HEK293T (cell line): ENCODE data around the gene TMBIM4.

Source experiments
- CTCF ChIA-PET: fragments of 350-600 bp; formaldehyde crosslinking; extraction: SDS; loops from one replicate; lab custom pipeline; 2021; ENCODE audit warnings: antibody characterized with exemption, inconsistent platforms; lab: Yijun Ruan, JAX
- POLR2A ChIA-PET: fragments of 350-600 bp; formaldehyde crosslinking; extraction: SDS; loops from one replicate; lab custom pipeline; 2020; ENCODE audit warnings: antibody characterized with exemption, inconsistent platforms; lab: Yijun Ruan, JAX
- DNase-seq: peaks from one replicate; pipeline ENCODE4 v3.0.0; 2012; ENCODE audit warnings: mixed read lengths; ENCODE audit errors: extremely low spot score
- ARNT ChIP-seq: fragments of 450-650 bp; IDR thresholded peaks from 2 replicates; pipeline ENCODE4 v1.6.1; 2017; ENCODE audit warnings: mild to moderate bottlenecking
- BHLHE40 ChIP-seq: fragments of 450-650 bp; IDR thresholded peaks from 2 replicates; pipeline ENCODE4 v1.6.1; 2016; ENCODE audit warnings: mild to moderate bottlenecking, moderate library complexity, borderline replicate concordance
- CTBP1 ChIP-seq: fragments of 450-650 bp; IDR thresholded peaks from 2 replicates; pipeline ENCODE4 v1.6.1; 2016; ENCODE audit warnings: borderline replicate concordance
- ELF4 ChIP-seq: fragments of 450-650 bp; IDR thresholded peaks from 2 replicates; pipeline ENCODE4 v1.6.1; 2017; ENCODE audit warnings: antibody characterized with exemption
- FOXA1 ChIP-seq: fragments of 450-650 bp; IDR thresholded peaks from 2 replicates; pipeline ENCODE4 v1.6.1; 2016; ENCODE audit warnings: mild to moderate bottlenecking
- FOXK2 ChIP-seq: fragments of 450-650 bp; IDR thresholded peaks from 2 replicates; pipeline ENCODE4 v1.6.1; 2016; ENCODE audit warnings: mild to moderate bottlenecking
- FOXM1 ChIP-seq: fragments of 450-650 bp; IDR thresholded peaks from 2 replicates; pipeline ENCODE4 v1.6.1; 2017; ENCODE audit warnings: mild to moderate bottlenecking, borderline replicate concordance
- HDGF ChIP-seq: fragments of 450-650 bp; IDR thresholded peaks from 2 replicates; pipeline ENCODE4 v1.6.1; 2017; ENCODE audit warnings: antibody characterized with exemption, borderline replicate concordance
- L3MBTL2 ChIP-seq: fragments of 450-650 bp; conservative IDR thresholded peaks from 2 replicates; pipeline ENCODE4 v1.6.1; 2016; ENCODE audit warnings: mild to moderate bottlenecking
- LEF1 ChIP-seq: fragments of 450-650 bp; IDR thresholded peaks from 2 replicates; pipeline ENCODE4 v1.6.1; 2017; ENCODE audit warnings: mild to moderate bottlenecking, borderline replicate concordance
- NFRKB ChIP-seq: fragments of 450-650 bp; IDR thresholded peaks from 2 replicates; pipeline ENCODE4 v1.6.1; 2016; ENCODE audit warnings: mild to moderate bottlenecking, moderate library complexity
- SP1 ChIP-seq: fragments of 450-650 bp; IDR thresholded peaks from 2 replicates; pipeline ENCODE4 v1.6.1; 2017
- SUZ12 ChIP-seq: fragments of 450-650 bp; IDR thresholded peaks from 2 replicates; pipeline ENCODE4 v1.6.1; 2016; ENCODE audit warnings: mild to moderate bottlenecking
- TARDBP ChIP-seq: fragments of 450-650 bp; IDR thresholded peaks from 2 replicates; pipeline ENCODE4 v1.6.1; 2016
- ZNF384 ChIP-seq: fragments of 450-650 bp; IDR thresholded peaks from 2 replicates; pipeline ENCODE4 v1.6.1; 2016
- TF ChIP-seq, protein P1 (sequence below): fragments of 450-650 bp; IDR thresholded peaks from 2 replicates; pipeline ENCODE4 v1.6.1; 2016

Gene TMBIM4

DNA sequence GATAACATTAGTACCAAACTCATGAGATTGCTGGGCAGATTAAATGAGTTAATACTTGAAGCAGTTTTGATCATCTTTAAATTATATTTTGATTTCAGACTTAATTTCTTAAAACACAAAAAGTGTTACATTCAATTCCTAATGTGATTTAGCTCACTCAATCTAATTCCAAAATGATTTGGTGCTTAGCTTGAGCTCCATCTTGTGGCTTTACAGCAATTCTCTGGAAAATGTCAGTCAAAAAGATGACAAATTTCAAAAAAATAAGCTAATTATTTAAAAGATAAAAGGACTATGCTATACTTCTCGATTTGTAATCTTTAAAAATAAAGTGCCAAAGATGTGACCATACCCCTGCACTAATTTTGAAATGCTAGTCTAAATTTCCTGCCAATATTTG, 49.3 kb downstream of the TMBIM4 start:
- ChIA-PET POLR2A (interaction anchor here (1.4 kb wide), 1 partner anchor 10 kb away, joined by 8 read pairs; the partner anchor contains the start of gene LLPH), CTCF (no interaction called here)

DNA sequence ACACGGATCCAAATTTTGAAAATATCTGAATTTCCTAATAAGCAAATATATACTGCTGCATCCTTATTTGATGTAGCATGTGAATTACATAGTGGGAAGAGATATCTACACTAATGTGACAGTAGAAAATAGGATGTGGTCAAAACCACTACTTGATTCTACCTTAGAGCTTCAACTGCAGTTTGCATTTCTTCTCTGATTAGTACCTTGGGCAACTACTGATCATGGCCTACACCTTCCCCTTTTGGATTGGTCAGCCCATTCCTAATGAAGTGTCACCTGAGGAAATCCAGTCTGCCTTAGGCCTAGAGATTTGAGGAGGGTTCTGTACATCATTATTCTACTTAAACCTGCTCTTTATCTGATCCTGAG, 49.9 kb downstream of the TMBIM4 start:
- ChIA-PET POLR2A (interaction anchor here (1.4 kb wide), 1 partner anchor 11 kb away, joined by 8 read pairs; the partner anchor contains the start of gene LLPH), CTCF (no interaction called here)
- no peak for DNase-seq
- TF ChIP-seq FOXA1 (no peak), LEF1 (no peak), SP1 (no peak), ZNF384 (no peak)

More for the DNA sequence above, 49.3 kb downstream of the TMBIM4 start:
- no peak for DNase-seq
- TF ChIP-seq FOXA1 (no peak), LEF1 (no peak), ZNF384 (no peak), FOXK2 (no peak), FOXM1 (no peak), TARDBP (no peak)

DNA sequence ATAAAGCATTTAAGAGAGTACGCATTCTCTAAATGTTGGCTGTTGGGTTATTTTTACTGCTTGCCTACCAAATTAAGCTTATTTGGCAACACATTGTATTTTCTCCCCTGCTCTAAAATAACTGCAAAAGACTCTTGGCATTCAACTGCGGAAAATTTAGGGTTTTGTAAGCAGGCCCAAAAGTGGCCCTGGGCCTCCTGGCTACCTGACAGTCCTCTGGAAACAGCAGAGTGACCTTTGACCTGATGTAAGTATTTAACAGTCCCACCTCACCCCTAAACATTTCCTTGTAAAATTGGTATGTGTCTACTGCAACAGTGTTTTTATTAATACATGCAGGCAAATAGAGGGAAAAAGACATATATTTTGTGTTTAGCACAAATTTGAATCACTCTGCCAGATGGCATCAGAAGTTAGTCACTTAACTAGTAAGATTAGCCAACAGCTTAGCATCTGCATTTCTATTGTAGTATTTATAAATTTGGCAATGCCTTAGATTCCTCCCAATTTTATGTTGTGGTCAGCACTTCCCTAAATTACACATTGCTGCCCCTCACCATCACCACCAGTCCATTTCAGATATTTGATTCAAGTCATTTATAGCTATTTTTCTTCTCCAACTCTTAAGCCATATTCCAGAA, 50.4 kb downstream of the TMBIM4 start:
- DNase-seq = no peak
- ChIA-PET POLR2A (interaction anchor here (1.0 to 1.4 kb wide), 2 partner anchors 11 kb away, joined by 4 to 8 read pairs; partner anchors contain the start of gene LLPH), CTCF (no interaction called here)
- TF ChIP-seq ARNT = no peak

DNA sequence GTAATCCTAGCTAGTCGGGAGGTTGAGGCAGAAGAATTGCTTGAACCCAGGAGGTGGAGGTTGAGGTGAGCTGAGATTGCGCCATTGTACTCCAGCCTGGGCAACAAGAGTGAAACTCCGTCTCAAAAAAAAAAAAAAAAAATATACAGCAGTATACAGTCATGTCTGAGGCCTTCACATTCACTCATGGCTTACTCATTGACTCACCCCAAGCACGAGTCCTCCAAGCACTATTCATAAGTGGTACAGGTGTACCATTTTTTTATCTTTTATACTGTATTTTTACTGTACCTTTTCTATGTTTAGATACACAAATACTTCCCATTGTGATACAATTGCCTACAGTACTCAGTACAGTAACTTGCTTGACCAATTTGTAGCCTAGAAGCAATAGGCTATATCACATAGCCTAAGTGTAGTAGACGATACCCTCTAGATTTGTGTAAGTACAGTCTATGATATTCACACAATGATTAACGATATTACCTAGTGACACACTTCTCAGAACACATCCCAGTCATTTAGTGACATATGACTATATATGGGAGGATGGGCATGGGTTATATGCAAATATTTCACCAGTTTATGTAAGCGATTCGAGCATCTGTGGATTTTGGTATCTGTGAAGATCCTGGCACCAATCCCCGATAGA, 51.4 kb downstream of the TMBIM4 start:
- ChIA-PET CTCF (no interaction called here), POLR2A (interaction anchor here (1.0 kb wide), 1 partner anchor 12 kb away, joined by 4 read pairs; the partner anchor contains the start of gene LLPH)
- DNase-seq = no peak
- TF ChIP-seq FOXA1 (no peak), CTBP1 (no peak), ZNF384 (no peak), LEF1 (no peak), NFRKB (no peak), SP1 (no peak), HDGF (no peak), SUZ12 (no peak), ELF4 (no peak), FOXK2 (no peak)
- TF ChIP-seq, protein P1, sequence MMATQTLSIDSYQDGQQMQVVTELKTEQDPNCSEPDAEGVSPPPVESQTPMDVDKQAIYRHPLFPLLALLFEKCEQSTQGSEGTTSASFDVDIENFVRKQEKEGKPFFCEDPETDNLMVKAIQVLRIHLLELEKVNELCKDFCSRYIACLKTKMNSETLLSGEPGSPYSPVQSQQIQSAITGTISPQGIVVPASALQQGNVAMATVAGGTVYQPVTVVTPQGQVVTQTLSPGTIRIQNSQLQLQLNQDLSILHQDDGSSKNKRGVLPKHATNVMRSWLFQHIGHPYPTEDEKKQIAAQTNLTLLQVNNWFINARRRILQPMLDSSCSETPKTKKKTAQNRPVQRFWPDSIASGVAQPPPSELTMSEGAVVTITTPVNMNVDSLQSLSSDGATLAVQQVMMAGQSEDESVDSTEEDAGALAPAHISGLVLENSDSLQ = no peak

DNA sequence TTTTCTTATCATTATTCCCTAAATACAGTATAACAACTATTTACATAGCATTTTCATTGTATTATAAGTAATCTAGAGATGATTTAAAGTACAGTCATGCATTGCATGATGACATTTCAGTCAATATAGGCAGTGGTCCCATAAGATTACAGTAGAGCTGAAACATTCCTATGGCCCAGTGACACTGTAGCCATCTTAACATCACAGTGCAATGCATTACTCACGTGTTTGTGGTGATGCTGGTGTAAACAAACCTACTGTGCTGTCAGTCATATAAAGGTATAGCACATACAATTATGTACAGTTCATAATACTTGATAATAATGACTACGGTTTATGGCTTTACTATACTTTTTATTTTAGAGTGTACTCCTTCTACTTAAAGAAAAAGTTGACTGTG, 52.6 kb downstream of the TMBIM4 start:
- TF ChIP-seq LEF1 = no peak
- TF ChIP-seq FOXM1 = no peak
- no peak for TF ChIP-seq SP1
- TF ChIP-seq L3MBTL2 = no peak
- no peak for TF ChIP-seq TARDBP
- TF ChIP-seq ZNF384 = no peak
- no peak for TF ChIP-seq HDGF
- no peak for TF ChIP-seq BHLHE40
- no peak for TF ChIP-seq ELF4
- TF ChIP-seq SUZ12 = no peak
- TF ChIP-seq ARNT = no peak
- TF ChIP-seq NFRKB = no peak
- POLR2A ChIA-PET = no interaction called here
- CTCF ChIA-PET = no interaction called here
- no peak for DNase-seq

DNA sequence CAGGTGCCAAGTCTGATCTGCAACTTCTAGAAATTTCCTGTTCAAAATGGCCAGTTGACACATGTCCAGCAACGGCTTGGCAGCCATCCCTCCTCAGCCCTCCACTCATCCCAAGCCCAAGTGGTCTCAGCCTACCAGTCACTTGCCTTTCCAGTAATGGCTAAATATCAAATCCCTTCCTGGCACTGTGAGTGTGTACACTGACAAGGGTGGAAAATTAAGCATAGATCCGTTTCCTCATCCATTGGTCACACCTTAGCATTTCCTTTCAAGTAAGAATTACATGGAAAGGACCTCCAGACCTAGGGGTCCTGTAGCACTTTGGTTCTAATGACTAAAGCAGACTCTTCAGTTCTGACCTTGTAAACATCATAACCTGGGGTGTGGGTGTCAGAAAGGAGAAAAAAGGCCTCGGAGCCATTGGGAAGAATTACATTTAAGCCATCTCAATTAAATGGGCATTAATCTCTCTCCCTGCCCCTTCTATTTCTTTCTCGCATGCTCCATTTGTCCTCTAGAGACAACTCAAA, 54.7 kb downstream of the TMBIM4 start:
- TF ChIP-seq SP1 (no peak), LEF1 (no peak), NFRKB (no peak), L3MBTL2 (no peak), HDGF (no peak), ZNF384 (no peak), ELF4 (no peak), ARNT (no peak), FOXA1 (no peak), FOXM1 (no peak), BHLHE40 (no peak)
- TF ChIP-seq, protein P1 = no peak
- DNase-seq = no peak
- CTCF ChIA-PET = no interaction called here
- POLR2A ChIA-PET = interaction anchor here (1.8 kb wide), 1 partner anchor 16 kb away, joined by 6 read pairs; the partner anchor contains the start of gene LLPH

DNA sequence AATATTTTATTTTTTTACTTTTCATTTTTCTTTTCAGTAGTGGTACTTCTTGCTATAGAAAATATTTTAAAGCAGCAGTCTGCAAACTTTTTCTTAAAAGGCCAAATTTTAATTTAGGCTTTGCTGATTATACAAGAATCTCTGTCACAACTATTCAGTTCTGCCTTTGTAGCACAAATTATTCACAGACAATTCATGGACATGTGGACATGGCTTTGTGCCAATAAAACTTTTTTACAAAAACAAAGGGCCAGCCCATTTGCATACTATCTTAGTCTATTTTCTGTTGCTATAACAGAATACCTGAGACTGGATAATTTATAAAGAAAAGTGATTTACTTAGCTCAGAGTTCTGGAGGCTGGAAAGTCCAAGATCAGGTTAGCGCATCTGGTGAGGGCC, 56.3 kb downstream of the TMBIM4 start:
- CTCF ChIA-PET = no interaction called here
- POLR2A ChIA-PET = interaction anchor here (1.5 kb wide), 1 partner anchor 56 kb away, joined by 6 read pairs; the partner anchor contains the start of gene TMBIM4
- DNase-seq = no peak
- TF ChIP-seq ELF4 = no peak
- TF ChIP-seq, protein P1 = no peak
- no peak for TF ChIP-seq FOXK2
- TF ChIP-seq SUZ12 = no peak
- TF ChIP-seq ARNT = no peak
- TF ChIP-seq TARDBP = no peak
- TF ChIP-seq CTBP1 = no peak
- TF ChIP-seq HDGF = no peak
- TF ChIP-seq SP1 = no peak
- TF ChIP-seq FOXM1 = no peak
- no peak for TF ChIP-seq L3MBTL2
- TF ChIP-seq NFRKB = no peak
- TF ChIP-seq LEF1 = no peak
